ENCODE measurements around the gene MDM1.

The MDM1 gene

DNA sequence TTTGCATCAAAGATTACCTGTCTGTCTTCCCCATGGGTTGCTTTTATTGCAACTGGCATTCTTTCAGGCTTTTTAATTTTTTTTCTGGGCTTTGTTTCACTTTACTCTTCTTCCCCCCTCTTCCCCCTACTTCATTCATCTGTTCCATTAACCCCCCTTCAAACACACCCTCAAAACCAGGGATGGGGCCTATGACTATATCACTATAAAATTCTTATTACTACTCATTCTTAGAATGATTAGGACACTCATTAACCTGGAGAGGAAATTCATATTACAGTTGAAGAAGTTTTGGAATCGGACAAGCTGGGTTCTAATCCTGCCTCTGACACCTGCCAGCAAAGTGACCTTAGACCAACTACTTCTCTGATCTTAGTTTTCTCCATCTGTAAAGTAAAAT lies 24.8 kb upstream of the MDM1 start:
- H3K4me3 ChIP-seq (replicated peaks in 1 of 2; ENCODE audit: low read depth in 2 of 2, low read length in 2 of 2): no peak overlapping the region
- DNase-seq (ENCODE audit: low read depth in 2 of 2): no peak
- TF ChIP-seq, protein P1, sequence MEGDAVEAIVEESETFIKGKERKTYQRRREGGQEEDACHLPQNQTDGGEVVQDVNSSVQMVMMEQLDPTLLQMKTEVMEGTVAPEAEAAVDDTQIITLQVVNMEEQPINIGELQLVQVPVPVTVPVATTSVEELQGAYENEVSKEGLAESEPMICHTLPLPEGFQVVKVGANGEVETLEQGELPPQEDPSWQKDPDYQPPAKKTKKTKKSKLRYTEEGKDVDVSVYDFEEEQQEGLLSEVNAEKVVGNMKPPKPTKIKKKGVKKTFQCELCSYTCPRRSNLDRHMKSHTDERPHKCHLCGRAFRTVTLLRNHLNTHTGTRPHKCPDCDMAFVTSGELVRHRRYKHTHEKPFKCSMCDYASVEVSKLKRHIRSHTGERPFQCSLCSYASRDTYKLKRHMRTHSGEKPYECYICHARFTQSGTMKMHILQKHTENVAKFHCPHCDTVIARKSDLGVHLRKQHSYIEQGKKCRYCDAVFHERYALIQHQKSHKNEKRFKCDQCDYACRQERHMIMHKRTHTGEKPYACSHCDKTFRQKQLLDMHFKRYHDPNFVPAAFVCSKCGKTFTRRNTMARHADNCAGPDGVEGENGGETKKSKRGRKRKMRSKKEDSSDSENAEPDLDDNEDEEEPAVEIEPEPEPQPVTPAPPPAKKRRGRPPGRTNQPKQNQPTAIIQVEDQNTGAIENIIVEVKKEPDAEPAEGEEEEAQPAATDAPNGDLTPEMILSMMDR (IDR thresholded peaks at IDR 0.05; ENCODE audit: low read depth, low read length): no peak

DNA sequence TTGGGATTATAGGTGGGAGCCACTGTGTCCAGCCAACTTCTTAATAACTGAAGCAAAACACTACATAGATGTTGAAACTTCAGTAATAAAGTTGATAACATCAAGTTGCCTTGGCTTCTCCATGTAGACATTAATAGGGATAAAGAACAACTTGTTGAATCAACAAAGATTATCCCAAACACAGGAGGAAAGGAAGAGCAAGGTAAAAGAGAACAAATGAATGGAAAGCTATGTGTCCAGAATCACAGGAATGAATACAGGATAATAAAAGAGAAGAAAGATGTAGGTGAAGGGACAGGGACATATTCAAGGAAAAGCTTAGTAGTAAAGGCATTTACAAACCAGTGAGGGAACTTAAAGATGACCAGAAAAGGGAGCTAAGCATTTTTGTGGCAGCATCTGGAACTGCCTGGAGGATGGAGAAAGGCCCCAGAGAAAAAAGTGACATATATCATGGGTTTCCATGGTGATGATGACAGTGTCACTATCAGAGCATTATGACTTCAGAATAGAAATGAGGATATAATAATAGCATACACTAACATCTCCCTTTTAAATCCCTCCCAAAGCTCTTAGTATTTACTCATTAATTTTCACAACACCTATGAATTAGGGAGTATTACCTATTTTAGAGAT lies 24.0 kb upstream of the MDM1 start:
- DNase-seq (ENCODE audit: low read depth in 2 of 2): no peak
- TF ChIP-seq, protein P1 (IDR thresholded peaks at IDR 0.05; ENCODE audit: low read depth, low read length): no peak

DNA sequence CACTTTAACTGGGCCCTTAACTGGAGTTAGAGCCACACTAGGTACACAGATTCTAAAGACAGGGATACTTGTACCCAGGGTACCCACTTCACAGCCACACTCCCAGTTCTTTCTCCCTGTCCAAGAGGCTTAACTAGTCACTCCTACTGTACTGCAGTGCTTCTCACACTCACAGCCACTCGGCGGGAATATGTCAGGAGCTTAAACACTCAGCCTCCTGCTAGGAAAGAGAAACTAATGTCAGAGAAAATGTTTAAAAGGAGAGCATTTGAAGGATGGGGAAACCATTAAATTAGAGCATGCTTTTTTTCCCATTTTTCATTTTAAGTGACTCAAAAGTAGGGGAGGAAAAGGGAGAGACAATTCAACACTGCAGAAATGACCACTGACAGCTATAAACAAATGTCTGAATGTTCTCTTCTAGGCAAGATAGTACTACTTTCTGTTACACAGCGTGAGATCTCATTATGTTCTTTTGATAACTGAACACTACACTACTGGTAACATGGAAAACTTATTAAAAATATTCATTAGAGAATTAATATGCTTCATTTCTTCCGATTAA lies 22.9 kb upstream of the MDM1 start:
- H3K4me3 ChIP-seq (replicated peaks in 1 of 2; ENCODE audit: low read depth in 2 of 2, low read length in 2 of 2): no peak overlapping the region
- TF ChIP-seq, protein P1 (IDR thresholded peaks at IDR 0.05; ENCODE audit: low read depth, low read length): no peak
- DNase-seq (ENCODE audit: low read depth in 2 of 2): no peak

More for the DNA sequence above, 24.0 kb upstream of the MDM1 start:
- no peak overlapping the region for H3K4me3 ChIP-seq (replicated peaks in 1 of 2; ENCODE audit: low read depth in 2 of 2, low read length in 2 of 2)

DNA sequence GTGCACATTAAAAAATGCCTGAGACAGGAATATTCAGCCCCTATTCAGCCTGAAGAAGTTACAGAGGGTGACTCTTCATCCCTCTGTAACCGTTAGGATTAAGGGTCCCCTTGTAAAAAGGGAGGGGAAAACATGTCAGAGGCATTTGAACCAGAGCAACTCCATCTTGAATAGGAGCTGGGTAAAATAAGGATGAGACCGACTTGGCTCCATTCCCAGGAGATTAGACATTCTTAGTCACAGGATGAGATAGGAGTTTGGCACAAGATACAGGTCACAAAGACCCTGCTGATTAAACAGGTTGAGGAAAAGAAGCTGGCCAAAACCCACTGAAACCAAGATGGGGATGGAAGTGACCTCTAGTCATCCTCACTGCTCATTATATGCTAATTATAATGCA lies 19.9 kb upstream of the MDM1 start:
- no peak overlapping the region for H3K4me3 ChIP-seq (replicated peaks in 1 of 2; ENCODE audit: low read depth in 2 of 2, low read length in 2 of 2)
- TF ChIP-seq, protein P1 (IDR thresholded peaks at IDR 0.05; ENCODE audit: low read depth, low read length): no peak
- DNase-seq (ENCODE audit: low read depth in 2 of 2): no peak

DNA sequence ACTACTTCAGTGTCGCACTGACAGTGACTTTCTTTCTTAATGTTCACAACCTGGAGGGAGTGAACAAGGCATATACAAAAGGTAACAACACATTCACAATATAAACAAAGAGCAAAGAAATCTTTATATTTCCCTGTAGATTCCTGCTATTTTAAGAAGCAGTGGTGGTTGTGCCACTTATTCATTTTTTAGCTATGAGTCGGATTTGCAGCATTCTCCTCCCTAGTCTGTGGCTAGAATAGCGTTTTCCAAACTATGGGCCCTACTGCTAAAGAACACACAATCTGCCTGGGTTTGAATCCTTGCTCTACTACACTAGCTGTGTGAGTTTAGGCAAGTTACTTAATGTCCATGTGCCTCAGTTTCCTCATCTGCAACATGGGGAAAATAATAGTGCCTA lies 18.6 kb upstream of the MDM1 start:
- TF ChIP-seq, protein P1 (IDR thresholded peaks at IDR 0.05; ENCODE audit: low read depth, low read length): no peak
- no peak overlapping the region for H3K4me3 ChIP-seq (replicated peaks in 1 of 2; ENCODE audit: low read depth in 2 of 2, low read length in 2 of 2)
- peak in 1 of 2 donors; percentile 63 for DNase-seq (ENCODE audit: low read depth in 2 of 2)

DNA sequence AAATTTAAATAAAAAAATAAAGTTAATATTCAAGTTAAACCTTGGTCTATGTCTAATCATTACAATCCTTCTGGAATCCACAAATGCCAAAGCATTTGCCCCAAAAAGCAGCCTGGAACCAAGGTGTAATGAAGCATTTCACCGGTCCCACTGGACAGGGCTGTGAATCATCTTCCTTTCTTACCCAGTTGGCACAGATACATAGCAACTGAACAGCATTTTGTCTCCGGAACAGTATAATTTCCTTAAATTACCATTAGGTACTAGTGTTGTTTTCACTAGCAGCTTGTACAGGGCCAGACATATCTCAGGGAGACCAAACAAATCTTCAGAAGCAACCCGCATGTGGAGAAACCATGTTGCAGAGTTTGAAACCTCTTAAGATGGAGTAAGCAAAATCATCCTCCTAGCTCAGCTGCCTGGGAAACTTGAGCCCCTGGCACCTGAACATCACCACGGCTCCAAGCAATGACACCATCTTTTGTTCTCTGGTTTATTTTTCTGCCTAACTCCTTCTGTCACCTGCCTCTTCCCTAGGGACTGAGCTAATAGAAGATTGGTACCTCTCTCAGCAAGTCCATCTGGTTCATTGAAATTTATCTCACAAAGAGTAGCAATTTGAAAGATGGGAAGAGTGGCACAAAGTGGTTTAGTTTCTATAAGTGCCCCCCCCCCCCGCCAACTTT lies 17.9 kb upstream of the MDM1 start:
- DNase-seq (ENCODE audit: low read depth in 2 of 2): no peak
- no peak overlapping the region for H3K4me3 ChIP-seq (replicated peaks in 1 of 2; ENCODE audit: low read depth in 2 of 2, low read length in 2 of 2)
- TF ChIP-seq, protein P1 (IDR thresholded peaks at IDR 0.05; ENCODE audit: low read depth, low read length): no peak

Data from cardiac fibroblast (primary cell).